IMR-90 (cell line): Measurements from ENCODE around the gene NBEA. TPM values are rescaled to one million over a fixed set of nuclear protein-coding genes. Genes with fewer than 3 reads are reported as not detected.

Experiments
- ATAC-seq: fragments of 200-7000 bp; cut with Tn5 transposase; 2 replicates; pipeline ENCODE4 v1.9.1; 2020; ENCODE audit warnings: low read depth, mild to moderate bottlenecking, moderate library complexity
- BruUV-seq: library from RNA; stranded (reverse); fragments of 400-500 nt; replicated peaks from 2 replicates; lab custom pipeline; 2021; lab: Mats Ljungman, UMichigan
- CTCF ChIA-PET: fragments of 300-600 bp; formaldehyde crosslinking; extraction: SDS; loops from one replicate; lab custom pipeline; 2021; ENCODE audit warnings: antibody characterized with exemption; lab: Yijun Ruan, JAX
- POLR2A ChIA-PET: fragments of 300-600 bp; sonication (Branson Sonifier 250); formaldehyde crosslinking; loops from one replicate; lab custom pipeline; 2022; ENCODE audit warnings: antibody characterized with exemption; ENCODE audit not compliant: unreplicated experiment; lab: Charles Lee
- DNase-seq: peaks from one replicate; pipeline ENCODE4 v3.0.0; 2013
- H2AFZ ChIP-seq: replicated peaks from 2 replicates; pipeline ENCODE3; 2013; ENCODE audit warnings: low read length, mild to moderate bottlenecking; ENCODE audit not compliant: poor library complexity
- H2AK5ac ChIP-seq: 2 replicates; pipeline ENCODE4 v1.6.1; 2013; ENCODE audit warnings: low read depth, low read length, inconsistent platforms
- H2AK9ac ChIP-seq: replicated peaks from 2 replicates; pipeline ENCODE3; 2013; ENCODE audit warnings: mild to moderate bottlenecking, low read depth, low read length, moderate library complexity; ENCODE audit not compliant: poor library complexity
- H2BK120ac ChIP-seq: 2 replicates; pipeline ENCODE4 v1.6.1; 2013; ENCODE audit warnings: low read depth, low read length, inconsistent platforms
- H2BK15ac ChIP-seq: 3 replicates; pipeline ENCODE4 v1.6.1; 2013; ENCODE audit warnings: low read depth, low read length, inconsistent platforms
- H2BK20ac ChIP-seq: 2 replicates; pipeline ENCODE4 v1.6.1; 2013; ENCODE audit warnings: low read depth, mild to moderate bottlenecking, inconsistent platforms, low read length, moderate library complexity
- H2BK5ac ChIP-seq: 2 replicates; pipeline ENCODE4 v1.6.1; 2013; ENCODE audit warnings: mild to moderate bottlenecking, low read depth, low read length, inconsistent platforms; ENCODE audit not compliant: poor library complexity, severe bottlenecking
- H3K14ac ChIP-seq: replicated peaks from 2 replicates; pipeline ENCODE4 v1.6.1; 2013; ENCODE audit warnings: low read depth, low read length, inconsistent platforms
- H3K18ac ChIP-seq: 2 replicates; pipeline ENCODE4 v1.6.1; 2013; ENCODE audit warnings: low read depth, low read length, control low read depth
- H3K23ac ChIP-seq: 2 replicates; pipeline ENCODE4 v1.6.1; 2013; ENCODE audit warnings: low read depth, low read length, inconsistent platforms
- H3K27ac ChIP-seq: 2 replicates; pipeline ENCODE4 v1.5.1; 2013; ENCODE audit warnings: mild to moderate bottlenecking, control low read depth, low read length; ENCODE audit not compliant: insufficient read depth
- H3K27me3 ChIP-seq: 2 replicates; pipeline ENCODE4 v1.6.1; 2013; ENCODE audit warnings: low read length; ENCODE audit not compliant: control insufficient read depth, insufficient read depth
- H3K36me3 ChIP-seq: 2 replicates; pipeline ENCODE4 v1.6.1; 2013; ENCODE audit warnings: low read length, mixed read lengths; ENCODE audit not compliant: control insufficient read depth, insufficient read depth
- H3K4ac ChIP-seq: 2 replicates; pipeline ENCODE4 v1.6.1; 2013; ENCODE audit warnings: low read depth, low read length, inconsistent platforms
- H3K4me1 ChIP-seq: 2 replicates; pipeline ENCODE4 v1.6.1; 2013; ENCODE audit warnings: low read length, mixed read lengths; ENCODE audit not compliant: control insufficient read depth, insufficient read depth
- H3K4me2 ChIP-seq: 2 replicates; pipeline ENCODE4 v1.6.1; 2013; ENCODE audit warnings: low read depth, mild to moderate bottlenecking, control low read depth, low read length, moderate library complexity
- H3K4me3 ChIP-seq: 2 replicates; pipeline ENCODE4 v1.5.1; 2013; ENCODE audit warnings: low read depth, mild to moderate bottlenecking, control low read depth, low read length, moderate library complexity; ENCODE audit not compliant: insufficient read depth
- H3K56ac ChIP-seq: 2 replicates; pipeline ENCODE4 v1.6.1; 2013; ENCODE audit warnings: low read length, inconsistent platforms; ENCODE audit not compliant: insufficient read depth; ENCODE audit errors: extremely low read depth
- H3K79me1 ChIP-seq, 2 experiments: 2 replicates each; pipeline ENCODE4 v1.6.1; 2013; ENCODE audit warnings: low read length in 2 of 2, inconsistent platforms in 1 of 2, low read depth in 1 of 2
- H3K9ac ChIP-seq: 2 replicates; pipeline ENCODE4 v1.6.1; 2013; ENCODE audit warnings: low read depth, low read length, control low read depth
- H3K9me1 ChIP-seq: 2 replicates; pipeline ENCODE4 v1.6.1; 2013; ENCODE audit warnings: low read length, inconsistent platforms; ENCODE audit not compliant: insufficient read depth
- H3K9me3 ChIP-seq: 2 replicates; pipeline ENCODE4 v1.6.1; 2013; ENCODE audit warnings: low read length; ENCODE audit not compliant: control insufficient read depth, insufficient read depth
- H4K20me1 ChIP-seq: 2 replicates; pipeline ENCODE4 v1.6.1; 2013; ENCODE audit warnings: low read length, inconsistent platforms; ENCODE audit not compliant: insufficient read depth
- H4K5ac ChIP-seq: 2 replicates; pipeline ENCODE4 v1.6.1; 2013; ENCODE audit warnings: mild to moderate bottlenecking, low read depth, low read length, control low read depth
- H4K8ac ChIP-seq, 2 experiments: 2 replicates each; pipeline ENCODE4 v1.6.1; 2013; ENCODE audit warnings: low read depth in 2 of 2, low read length in 2 of 2, control low read depth in 1 of 2, inconsistent platforms in 1 of 2
- H4K91ac ChIP-seq: 2 replicates; pipeline ENCODE4 v1.6.1; 2013; ENCODE audit warnings: low read depth, low read length, inconsistent platforms; ENCODE audit not compliant: insufficient read depth
- BHLHE40 ChIP-seq: fragments of 150-350 bp; IDR thresholded peaks from 2 replicates; pipeline ENCODE4 v1.6.1; 2016; ENCODE audit warnings: mild to moderate bottlenecking, low read depth, low read length
- CEBPB ChIP-seq: IDR thresholded peaks from 2 replicates; pipeline ENCODE4 v1.6.1; 2012; ENCODE audit warnings: low read depth, low read length, improper control_type of control experiment
- CHD1 ChIP-seq: IDR thresholded peaks from 2 replicates; pipeline ENCODE4 v1.6.1; 2012; ENCODE audit warnings: low read depth, low read length, improper control_type of control experiment
- FOS ChIP-seq: fragments of 150-350 bp; IDR thresholded peaks from 2 replicates; pipeline ENCODE4 v1.6.1; 2016; ENCODE audit warnings: low read depth, low read length
- MAFK ChIP-seq: IDR thresholded peaks from 2 replicates; pipeline ENCODE4 v1.6.1; 2012; ENCODE audit warnings: low read depth, low read length, improper control_type of control experiment
- MAZ ChIP-seq: IDR thresholded peaks from 2 replicates; pipeline ENCODE4 v1.6.1; 2012; ENCODE audit warnings: low read depth, mild to moderate bottlenecking, low read length, improper control_type of control experiment, moderate library complexity, borderline replicate concordance
- MXI1 ChIP-seq: IDR thresholded peaks from 2 replicates; pipeline ENCODE4 v1.6.1; 2012; ENCODE audit warnings: low read depth, mild to moderate bottlenecking, low read length, moderate library complexity, borderline replicate concordance
- NFE2L2 ChIP-seq: fragments of 150-350 bp; IDR thresholded peaks from 2 replicates; pipeline ENCODE4 v1.6.1; 2016; ENCODE audit warnings: low read depth, mild to moderate bottlenecking, low read length
- POLR2A ChIP-seq: IDR thresholded peaks from 2 replicates; pipeline ENCODE4 v1.6.1; 2012; ENCODE audit warnings: mild to moderate bottlenecking, low read depth, low read length
- RAD21 ChIP-seq: IDR thresholded peaks from 2 replicates; pipeline ENCODE4 v1.6.1; 2012; ENCODE audit warnings: low read length, improper control_type of control experiment
- RCOR1 ChIP-seq: IDR thresholded peaks from 2 replicates; pipeline ENCODE4 v1.6.1; 2012; ENCODE audit warnings: mild to moderate bottlenecking, low read length, improper control_type of control experiment; ENCODE audit not compliant: insufficient replicate concordance
- RFX5 ChIP-seq: IDR thresholded peaks from 2 replicates; pipeline ENCODE4 v1.8.0; 2012; ENCODE audit warnings: low read depth, mild to moderate bottlenecking, low read length, moderate library complexity
- SMC3 ChIP-seq: fragments of 150-350 bp; IDR thresholded peaks from 2 replicates; pipeline ENCODE4 v1.6.1; 2016; ENCODE audit warnings: low read depth, mild to moderate bottlenecking, antibody characterized with exemption, low read length, moderate library complexity
- WGBS, 2 experiments: methylation state at CpG; one replicate each; pipeline versions ENCODE4 v1.1.5 to v1.1.7; 2013; ENCODE audit warnings: missing lambda C conversion rate in 2 of 2; ENCODE audit not compliant: insufficient read length in 1 of 2; ENCODE audit errors: extremely low coverage in 2 of 2; 5-methylcytosine and 5-hydroxymethylcytosine counted together
- dilution Hi-C: fragments of 300-500 bp; cut with HindIII; formaldehyde crosslinking; loops from one replicate; pipeline ENCODE4 v1.14.3; 2018; ENCODE audit warnings: low sequenced_read_pairs; ENCODE audit not compliant: unreplicated experiment
- in situ Hi-C: fragments of 300-500 bp; cut with MboI; formaldehyde crosslinking; loops from 3 replicates; pipeline ENCODE4 v1.14.3; 2019; ENCODE audit warnings: low sequenced_read_pairs, inconsistent platforms, mixed read lengths
- intact Hi-C: fragments of 100-400 bp; cut with micrococcal nuclease; formaldehyde crosslinking; loops from 2 replicates; pipeline ENCODE4 v1.10.0; 2022
- polyA plus RNA-seq, 3 experiments: library from polyadenylated mRNA; depleted of rRNA; stranded (reverse); fragments of >200 nt; gene quantifications; 2 replicates each; pipeline ENCODE4 v1.2.3, GENCODE V29; 2012; ENCODE audit warnings: low replicate concordance in 1 of 3
- total RNA-seq: library from RNA; depleted of rRNA; stranded (reverse); fragments of >200 nt; gene quantifications from 2 replicates; pipeline ENCODE4 v1.2.3, GENCODE V29; 2012
- TF ChIP-seq, protein P1 (sequence below): conservative IDR thresholded peaks from 2 replicates; pipeline ENCODE4 v1.5.1; 2012; ENCODE audit warnings: mild to moderate bottlenecking, low read depth, low read length, improper control_type of control experiment
- TF ChIP-seq, protein P2 (sequence below): fragments of 150-350 bp; IDR thresholded peaks from 2 replicates; pipeline ENCODE4 v1.6.1; 2017; ENCODE audit warnings: mild to moderate bottlenecking, antibody characterized with exemption, low read length, low read depth
- TF ChIP-seq, protein P3 (sequence below): fragments of 150-350 bp; IDR thresholded peaks from 2 replicates; pipeline ENCODE4 v1.6.1; 2016; ENCODE audit warnings: low read depth, mild to moderate bottlenecking, low read length, moderate library complexity, borderline replicate concordance

NBEA gene
- total and polyA plus RNA-seq, 2 of the 4 experiments (the other 2 are of a cell fraction): 0.82 to 2.2 TPM

DNA sequence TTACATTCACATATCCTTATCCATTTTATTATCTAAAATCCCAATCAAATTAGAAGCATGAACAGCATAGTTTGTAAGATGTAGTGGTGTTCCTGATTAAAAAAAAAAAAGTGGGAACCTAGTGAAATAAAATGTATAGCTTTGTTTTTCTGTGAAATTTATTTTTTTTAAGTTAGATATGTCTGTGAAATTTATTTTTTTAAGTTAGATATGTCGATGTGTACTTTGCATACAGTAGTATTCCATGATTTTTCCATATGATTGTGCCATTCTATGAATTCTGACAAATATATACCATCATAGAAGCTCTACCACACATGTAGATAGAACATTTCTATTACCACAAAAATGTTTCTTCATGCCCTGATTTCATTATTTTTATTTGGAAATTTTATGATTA, 540.5 kb downstream of the NBEA start:
- Histone ChIP-seq H3K4ac (no peak overlapping the region), H4K20me1 (no peaks in the 10 kb centered on the region), H3K27ac (no peak overlapping the region), H3K18ac (no peak overlapping the region), H2BK15ac (no peak overlapping the region), H4K91ac (no peak overlapping the region), H3K56ac (no peak overlapping the region), H4K8ac (no peak overlapping the region), H3K23ac (no peak overlapping the region), H3K79me1 (no peaks in the 10 kb centered on the region), H3K36me3 (no peaks in the 10 kb centered on the region), H2AK5ac (no peak overlapping the region), H2BK20ac (no peak overlapping the region), H2AFZ (no peak overlapping the region), H3K9me1 (no peaks in the 10 kb centered on the region), H3K9ac (no peak overlapping the region), H3K4me1 (no peaks in the 10 kb centered on the region), H4K5ac (no peak overlapping the region), H3K14ac (no peak overlapping the region), H3K9me3 (no peaks in the 10 kb centered on the region), H2BK120ac (no peak overlapping the region), H3K27me3 (peaks cover 16% of the 10 kb centered on the region), H3K4me2 (no peak overlapping the region), H2AK9ac (no peak overlapping the region), H3K4me3 (no peak overlapping the region), H2BK5ac (no peak overlapping the region)
- no TSS peak for BruUV-seq
- TF ChIP-seq MXI1 (no peak), BHLHE40 (no peak), RCOR1 (no peak), SMC3 (no peak), FOS (no peak), RAD21 (no peak), MAFK (no peak), RFX5 (no peak), NFE2L2 (no peak), MAZ (no peak), CEBPB (no peak), CHD1 (no peak), POLR2A (no peak)
- TF ChIP-seq, protein P1, sequence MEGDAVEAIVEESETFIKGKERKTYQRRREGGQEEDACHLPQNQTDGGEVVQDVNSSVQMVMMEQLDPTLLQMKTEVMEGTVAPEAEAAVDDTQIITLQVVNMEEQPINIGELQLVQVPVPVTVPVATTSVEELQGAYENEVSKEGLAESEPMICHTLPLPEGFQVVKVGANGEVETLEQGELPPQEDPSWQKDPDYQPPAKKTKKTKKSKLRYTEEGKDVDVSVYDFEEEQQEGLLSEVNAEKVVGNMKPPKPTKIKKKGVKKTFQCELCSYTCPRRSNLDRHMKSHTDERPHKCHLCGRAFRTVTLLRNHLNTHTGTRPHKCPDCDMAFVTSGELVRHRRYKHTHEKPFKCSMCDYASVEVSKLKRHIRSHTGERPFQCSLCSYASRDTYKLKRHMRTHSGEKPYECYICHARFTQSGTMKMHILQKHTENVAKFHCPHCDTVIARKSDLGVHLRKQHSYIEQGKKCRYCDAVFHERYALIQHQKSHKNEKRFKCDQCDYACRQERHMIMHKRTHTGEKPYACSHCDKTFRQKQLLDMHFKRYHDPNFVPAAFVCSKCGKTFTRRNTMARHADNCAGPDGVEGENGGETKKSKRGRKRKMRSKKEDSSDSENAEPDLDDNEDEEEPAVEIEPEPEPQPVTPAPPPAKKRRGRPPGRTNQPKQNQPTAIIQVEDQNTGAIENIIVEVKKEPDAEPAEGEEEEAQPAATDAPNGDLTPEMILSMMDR: no peak
- TF ChIP-seq, protein P2, sequence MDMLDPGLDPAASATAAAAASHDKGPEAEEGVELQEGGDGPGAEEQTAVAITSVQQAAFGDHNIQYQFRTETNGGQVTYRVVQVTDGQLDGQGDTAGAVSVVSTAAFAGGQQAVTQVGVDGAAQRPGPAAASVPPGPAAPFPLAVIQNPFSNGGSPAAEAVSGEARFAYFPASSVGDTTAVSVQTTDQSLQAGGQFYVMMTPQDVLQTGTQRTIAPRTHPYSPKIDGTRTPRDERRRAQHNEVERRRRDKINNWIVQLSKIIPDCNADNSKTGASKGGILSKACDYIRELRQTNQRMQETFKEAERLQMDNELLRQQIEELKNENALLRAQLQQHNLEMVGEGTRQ: no peak
- TF ChIP-seq, protein P3, sequence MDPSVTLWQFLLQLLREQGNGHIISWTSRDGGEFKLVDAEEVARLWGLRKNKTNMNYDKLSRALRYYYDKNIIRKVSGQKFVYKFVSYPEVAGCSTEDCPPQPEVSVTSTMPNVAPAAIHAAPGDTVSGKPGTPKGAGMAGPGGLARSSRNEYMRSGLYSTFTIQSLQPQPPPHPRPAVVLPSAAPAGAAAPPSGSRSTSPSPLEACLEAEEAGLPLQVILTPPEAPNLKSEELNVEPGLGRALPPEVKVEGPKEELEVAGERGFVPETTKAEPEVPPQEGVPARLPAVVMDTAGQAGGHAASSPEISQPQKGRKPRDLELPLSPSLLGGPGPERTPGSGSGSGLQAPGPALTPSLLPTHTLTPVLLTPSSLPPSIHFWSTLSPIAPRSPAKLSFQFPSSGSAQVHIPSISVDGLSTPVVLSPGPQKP: no peak
- ChIA-PET POLR2A (no interaction called here), CTCF (no interaction called here)
- ATAC-seq (no peak), DNase-seq (no peak)
- in situ Hi-C loops (no loop called here), dilution Hi-C loops (no loop called here), intact Hi-C loops (no loop called here)
- WGBS, 2 experiments: no CpG with 5 or more reads among the region's 1 CpG
